WTC11 (cell line): ENCODE data around the gene SMO. TPM values are rescaled to one million over a fixed set of nuclear protein-coding genes. Genes with fewer than 3 reads are reported as not detected.

ENCODE experiments used
- ATAC-seq: fragments of 200-7000 bp; cut with Tn5 transposase; 2 replicates; pipeline ENCODE4 v1.10.0; 2021; ENCODE audit warnings: mild to moderate bottlenecking, moderate library complexity
- CTCF ChIA-PET: fragments of 300-600 bp; sonication (Branson Sonifier 250); formaldehyde crosslinking; loops from one replicate; lab custom pipeline; 2021; ENCODE audit warnings: antibody characterized with exemption; lab: Charles Lee
- POLR2A ChIA-PET: fragments of 350-600 bp; sonication (Branson Sonifier 250); formaldehyde crosslinking; loops from one replicate; lab custom pipeline; 2021; ENCODE audit warnings: antibody characterized with exemption; lab: Charles Lee
- DNase-seq: peaks from one replicate; pipeline ENCODE4 v3.0.0; 2021; ENCODE audit warnings: low spot score
- H3K27ac Mint-ChIP-seq: 2 replicates; pipeline ENCODE4 v1.8.0; 2021; ENCODE audit warnings: mixed read lengths
- H3K27me3 Mint-ChIP-seq: 2 replicates; pipeline ENCODE4 v1.8.0; 2021; ENCODE audit warnings: low read depth, mild to moderate bottlenecking, moderate library complexity, mixed read lengths
- H3K36me3 Mint-ChIP-seq: 2 replicates; pipeline ENCODE4 v1.8.0; 2021; ENCODE audit warnings: mixed read lengths
- H3K4me1 Mint-ChIP-seq: 2 replicates; pipeline ENCODE4 v1.8.0; 2022; ENCODE audit warnings: mixed read lengths
- H3K4me3 Mint-ChIP-seq: 2 replicates; pipeline ENCODE4 v1.8.0; 2021; ENCODE audit warnings: mild to moderate bottlenecking, moderate library complexity, mixed read lengths
- H3K9me3 Mint-ChIP-seq: 2 replicates; pipeline ENCODE4 v1.8.0; 2021; ENCODE audit warnings: mixed read lengths
- CREB1 ChIP-seq: sonication (generic); formaldehyde crosslinking; IDR thresholded peaks from 2 replicates; pipeline ENCODE4 v1.8.0; 2023; ENCODE audit warnings: mild to moderate bottlenecking, missing genetic modification reagents
- E2F1 ChIP-seq: sonication (generic); formaldehyde crosslinking; IDR thresholded peaks from 2 replicates; pipeline ENCODE4 v1.8.0; 2022; ENCODE audit warnings: mild to moderate bottlenecking, missing genetic modification reagents
- EMX1 ChIP-seq: fragments of 250-450 bp; sonication (Bioruptor Pico); IDR thresholded peaks from 2 replicates; pipeline ENCODE4 v1.8.0; 2021; ENCODE audit warnings: mild to moderate bottlenecking
- FOXJ3 ChIP-seq: sonication (generic); formaldehyde crosslinking; IDR thresholded peaks from 2 replicates; pipeline ENCODE4 v1.9.0; 2021; ENCODE audit warnings: missing genetic modification reagents, mild to moderate bottlenecking, borderline replicate concordance
- GTF2I ChIP-seq: fragments of 250-450 bp; sonication (Bioruptor Pico); conservative IDR thresholded peaks from 2 replicates; pipeline ENCODE4 v1.4.0; 2021; ENCODE audit warnings: mild to moderate bottlenecking
- IRF2 ChIP-seq: sonication (generic); formaldehyde crosslinking; IDR thresholded peaks from 2 replicates; pipeline ENCODE4 v1.8.0; 2022; ENCODE audit warnings: low read depth, missing genetic modification reagents, borderline replicate concordance
- KAT7 ChIP-seq: sonication (generic); formaldehyde crosslinking; IDR thresholded peaks from 2 replicates; pipeline ENCODE4 v1.8.1; 2023; ENCODE audit warnings: missing genetic modification reagents, mild to moderate bottlenecking, borderline replicate concordance
- MYBL2 ChIP-seq: sonication (generic); formaldehyde crosslinking; IDR thresholded peaks from 2 replicates; pipeline ENCODE4 v1.8.1; 2023; ENCODE audit warnings: mild to moderate bottlenecking, moderate library complexity, missing genetic modification reagents
- NFE2L1 ChIP-seq: sonication (generic); formaldehyde crosslinking; IDR thresholded peaks from 2 replicates; pipeline ENCODE4 v1.8.1; 2023; ENCODE audit warnings: missing genetic modification reagents
- RORB ChIP-seq: fragments of 250-450 bp; sonication (Bioruptor Pico); IDR thresholded peaks from 2 replicates; pipeline ENCODE4 v1.9.0; 2021; ENCODE audit warnings: mild to moderate bottlenecking
- SMAD3 ChIP-seq: sonication (generic); formaldehyde crosslinking; IDR thresholded peaks from 2 replicates; pipeline ENCODE4 v1.8.0; 2022; ENCODE audit warnings: missing genetic modification reagents, mild to moderate bottlenecking, borderline replicate concordance
- TCF7 ChIP-seq: sonication (generic); formaldehyde crosslinking; IDR thresholded peaks from 2 replicates; pipeline ENCODE4 v1.8.0; 2022; ENCODE audit warnings: mild to moderate bottlenecking, low read depth, missing genetic modification reagents, moderate library complexity
- TEAD4 ChIP-seq: sonication (generic); formaldehyde crosslinking; IDR thresholded peaks from 2 replicates; pipeline ENCODE4 v1.8.0; 2022; ENCODE audit warnings: mild to moderate bottlenecking, missing genetic modification reagents
- ZNF263 ChIP-seq: sonication (generic); formaldehyde crosslinking; IDR thresholded peaks from 2 replicates; pipeline ENCODE4 v1.8.1; 2022; ENCODE audit warnings: low read depth, mild to moderate bottlenecking, moderate library complexity, missing genetic modification reagents
- ZNF317 ChIP-seq: sonication (generic); formaldehyde crosslinking; IDR thresholded peaks from 2 replicates; pipeline ENCODE4 v1.8.1; 2023; ENCODE audit warnings: low read depth, mild to moderate bottlenecking, moderate library complexity, missing genetic modification reagents, borderline replicate concordance
- ZNF423 ChIP-seq: fragments of 250-450 bp; sonication (Bioruptor Pico); IDR thresholded peaks from 2 replicates; pipeline ENCODE4 v2.1.2; 2022; ENCODE audit warnings: mild to moderate bottlenecking, moderate library complexity
- total RNA-seq: library from RNA; stranded (reverse); gene quantifications from 3 replicates; pipeline ENCODE4 v1.2.3, GENCODE V29; 2021
- TF ChIP-seq, protein P1 (sequence below): sonication (generic); formaldehyde crosslinking; IDR thresholded peaks from 2 replicates; pipeline ENCODE4 v1.8.1; 2022; ENCODE audit warnings: low read depth, mild to moderate bottlenecking, moderate library complexity, missing genetic modification reagents, borderline replicate concordance
- TF ChIP-seq, protein P2 (sequence below): sonication (generic); formaldehyde crosslinking; IDR thresholded peaks from 2 replicates; pipeline ENCODE4 v1.8.1; 2023; ENCODE audit warnings: mild to moderate bottlenecking, missing genetic modification reagents
- TF ChIP-seq, protein P3 (sequence below): fragments of 250-450 bp; sonication (Bioruptor Pico); IDR thresholded peaks from 2 replicates; pipeline ENCODE4 v1.8.0; 2021; ENCODE audit warnings: mild to moderate bottlenecking
- TF ChIP-seq, protein P4 (sequence below): fragments of 250-450 bp; sonication (Bioruptor Pico); IDR thresholded peaks from 2 replicates; pipeline ENCODE4 v1.9.0; 2021; ENCODE audit warnings: mild to moderate bottlenecking

The SMO gene
- total RNA-seq, 1 experiment from 2014 or later: 56.9 TPM

GRCh38 chr7:129238546-129238945 is 50.1 kb downstream of the SMO start:
- ATAC-seq: no peak
- H3K27ac Mint-ChIP-seq: no peak overlapping the region; the same call in 1 of the 2 replicates
- no peaks in the 10 kb centered on the region; the same call in 1 of the 2 replicates for H3K4me1 Mint-ChIP-seq
- no peak for TF ChIP-seq TEAD4 (CRISPR knock-in tag)
- TF ChIP-seq E2F1 (CRISPR knock-in tag): no peak
- TF ChIP-seq FOXJ3 (CRISPR knock-in tag): no peak
- TF ChIP-seq, protein P1, sequence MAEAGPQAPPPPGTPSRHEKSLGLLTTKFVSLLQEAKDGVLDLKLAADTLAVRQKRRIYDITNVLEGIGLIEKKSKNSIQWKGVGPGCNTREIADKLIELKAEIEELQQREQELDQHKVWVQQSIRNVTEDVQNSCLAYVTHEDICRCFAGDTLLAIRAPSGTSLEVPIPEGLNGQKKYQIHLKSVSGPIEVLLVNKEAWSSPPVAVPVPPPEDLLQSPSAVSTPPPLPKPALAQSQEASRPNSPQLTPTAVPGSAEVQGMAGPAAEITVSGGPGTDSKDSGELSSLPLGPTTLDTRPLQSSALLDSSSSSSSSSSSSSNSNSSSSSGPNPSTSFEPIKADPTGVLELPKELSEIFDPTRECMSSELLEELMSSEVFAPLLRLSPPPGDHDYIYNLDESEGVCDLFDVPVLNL: no peak
- no peak for TF ChIP-seq KAT7 (CRISPR knock-in tag)
- TF ChIP-seq, all 79 proteins: peak for 0
- Mint-ChIP-seq H3K27me3 (no peaks in the 10 kb centered on the region), H3K4me3 (no peak overlapping the region), H3K9me3 (no peaks in the 10 kb centered on the region), H3K36me3 (no peaks in the 10 kb centered on the region)
- ChIA-PET CTCF (interaction anchor here (0.8 to 0.9 kb wide), 2 partner anchors 33 to 291 kb away, joined by 3 read pairs; no protein-coding TSS in a partner anchor), POLR2A (interaction anchor here (1.3 kb wide), 1 partner anchor 16 kb away, joined by 4 read pairs; no protein-coding TSS in a partner anchor)
- DNase-seq: no peak

DNA sequence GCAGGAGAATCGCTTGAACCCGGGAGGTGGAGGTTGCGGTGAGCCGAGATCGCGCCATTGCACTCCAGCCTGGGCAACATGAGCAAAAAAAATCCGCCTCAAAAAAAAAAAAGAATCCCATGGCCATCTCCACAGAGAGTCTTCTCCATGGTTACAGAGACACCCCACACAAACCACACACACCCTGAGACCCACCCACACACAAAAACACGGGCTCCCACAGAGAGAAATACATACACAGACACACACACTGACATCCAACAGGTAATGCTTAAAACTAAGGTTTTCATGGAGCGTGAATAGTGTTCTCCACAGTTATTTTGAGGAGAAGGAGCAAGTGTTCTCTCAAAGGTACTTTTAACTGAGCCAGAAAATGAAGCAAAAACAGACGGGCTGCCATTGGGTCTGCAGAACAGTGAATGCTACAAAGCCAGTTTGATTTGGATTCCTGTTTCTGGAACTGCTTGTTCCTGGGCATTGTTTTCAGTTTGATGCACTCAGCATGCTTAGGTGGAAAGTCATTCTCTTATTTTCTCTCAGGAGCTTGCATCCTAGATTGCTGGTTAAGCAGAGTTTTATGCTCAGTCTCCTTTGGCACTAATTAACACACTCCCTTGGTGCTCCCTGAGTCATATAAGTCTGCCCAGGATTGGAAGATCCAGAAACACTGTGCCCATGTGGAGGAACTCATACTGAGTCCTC is 51.8 kb downstream of the SMO start:
- CTCF ChIA-PET: no interaction called here
- Mint-ChIP-seq H3K27me3 (no peaks in the 10 kb centered on the region), H3K27ac (peak overlapping the region; percentile 54), H3K4me1 (no peaks in the 10 kb centered on the region; the same call in 1 of the 2 replicates), H3K36me3 (peaks cover 7% of the 10 kb centered on the region), H3K4me3 (no peak overlapping the region), H3K9me3 (peaks cover 10% of the 10 kb centered on the region)
- ATAC-seq (no peak), DNase-seq (no peak)
- POLR2A ChIA-PET: no interaction called here
- TF ChIP-seq EMX1 (CRISPR knock-in tag) (no peak), TCF7 (CRISPR knock-in tag) (no peak), RORB (CRISPR knock-in tag) (no peak), NFE2L1 (CRISPR knock-in tag) (no peak), GTF2I (CRISPR knock-in tag) (no peak), E2F1 (CRISPR knock-in tag) (no peak)
- TF ChIP-seq, protein P2, sequence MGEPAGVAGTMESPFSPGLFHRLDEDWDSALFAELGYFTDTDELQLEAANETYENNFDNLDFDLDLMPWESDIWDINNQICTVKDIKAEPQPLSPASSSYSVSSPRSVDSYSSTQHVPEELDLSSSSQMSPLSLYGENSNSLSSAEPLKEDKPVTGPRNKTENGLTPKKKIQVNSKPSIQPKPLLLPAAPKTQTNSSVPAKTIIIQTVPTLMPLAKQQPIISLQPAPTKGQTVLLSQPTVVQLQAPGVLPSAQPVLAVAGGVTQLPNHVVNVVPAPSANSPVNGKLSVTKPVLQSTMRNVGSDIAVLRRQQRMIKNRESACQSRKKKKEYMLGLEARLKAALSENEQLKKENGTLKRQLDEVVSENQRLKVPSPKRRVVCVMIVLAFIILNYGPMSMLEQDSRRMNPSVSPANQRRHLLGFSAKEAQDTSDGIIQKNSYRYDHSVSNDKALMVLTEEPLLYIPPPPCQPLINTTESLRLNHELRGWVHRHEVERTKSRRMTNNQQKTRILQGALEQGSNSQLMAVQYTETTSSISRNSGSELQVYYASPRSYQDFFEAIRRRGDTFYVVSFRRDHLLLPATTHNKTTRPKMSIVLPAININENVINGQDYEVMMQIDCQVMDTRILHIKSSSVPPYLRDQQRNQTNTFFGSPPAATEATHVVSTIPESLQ: no peak
- TF ChIP-seq, protein P3, sequence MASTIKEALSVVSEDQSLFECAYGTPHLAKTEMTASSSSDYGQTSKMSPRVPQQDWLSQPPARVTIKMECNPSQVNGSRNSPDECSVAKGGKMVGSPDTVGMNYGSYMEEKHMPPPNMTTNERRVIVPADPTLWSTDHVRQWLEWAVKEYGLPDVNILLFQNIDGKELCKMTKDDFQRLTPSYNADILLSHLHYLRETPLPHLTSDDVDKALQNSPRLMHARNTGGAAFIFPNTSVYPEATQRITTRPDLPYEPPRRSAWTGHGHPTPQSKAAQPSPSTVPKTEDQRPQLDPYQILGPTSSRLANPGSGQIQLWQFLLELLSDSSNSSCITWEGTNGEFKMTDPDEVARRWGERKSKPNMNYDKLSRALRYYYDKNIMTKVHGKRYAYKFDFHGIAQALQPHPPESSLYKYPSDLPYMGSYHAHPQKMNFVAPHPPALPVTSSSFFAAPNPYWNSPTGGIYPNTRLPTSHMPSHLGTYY (CRISPR knock-in tag): no peak

- ChIA-PET POLR2A (no interaction called here), CTCF (no interaction called here)
- H3K9me3 Mint-ChIP-seq: peaks cover 20% of the 10 kb centered on the region
Observed at GRCh38 chr7:129244220-129244619, 55.8 kb downstream of the SMO start.

More at GRCh38 chr7:129244220-129244619, 55.8 kb downstream of the SMO start:
- no peaks in the 10 kb centered on the region for H3K27me3 Mint-ChIP-seq
- H3K36me3 Mint-ChIP-seq: peaks cover 17% of the 10 kb centered on the region
- TF ChIP-seq ZNF317 (CRISPR knock-in tag) (no peak), ZNF423 (CRISPR knock-in tag) (no peak), ZNF263 (CRISPR knock-in tag) (no peak), MYBL2 (CRISPR knock-in tag) (no peak), SMAD3 (no peak), IRF2 (CRISPR knock-in tag) (no peak), CREB1 (CRISPR knock-in tag) (no peak), GTF2I (CRISPR knock-in tag) (no peak)
- TF ChIP-seq, protein P1: no peak
- TF ChIP-seq, protein P4, sequence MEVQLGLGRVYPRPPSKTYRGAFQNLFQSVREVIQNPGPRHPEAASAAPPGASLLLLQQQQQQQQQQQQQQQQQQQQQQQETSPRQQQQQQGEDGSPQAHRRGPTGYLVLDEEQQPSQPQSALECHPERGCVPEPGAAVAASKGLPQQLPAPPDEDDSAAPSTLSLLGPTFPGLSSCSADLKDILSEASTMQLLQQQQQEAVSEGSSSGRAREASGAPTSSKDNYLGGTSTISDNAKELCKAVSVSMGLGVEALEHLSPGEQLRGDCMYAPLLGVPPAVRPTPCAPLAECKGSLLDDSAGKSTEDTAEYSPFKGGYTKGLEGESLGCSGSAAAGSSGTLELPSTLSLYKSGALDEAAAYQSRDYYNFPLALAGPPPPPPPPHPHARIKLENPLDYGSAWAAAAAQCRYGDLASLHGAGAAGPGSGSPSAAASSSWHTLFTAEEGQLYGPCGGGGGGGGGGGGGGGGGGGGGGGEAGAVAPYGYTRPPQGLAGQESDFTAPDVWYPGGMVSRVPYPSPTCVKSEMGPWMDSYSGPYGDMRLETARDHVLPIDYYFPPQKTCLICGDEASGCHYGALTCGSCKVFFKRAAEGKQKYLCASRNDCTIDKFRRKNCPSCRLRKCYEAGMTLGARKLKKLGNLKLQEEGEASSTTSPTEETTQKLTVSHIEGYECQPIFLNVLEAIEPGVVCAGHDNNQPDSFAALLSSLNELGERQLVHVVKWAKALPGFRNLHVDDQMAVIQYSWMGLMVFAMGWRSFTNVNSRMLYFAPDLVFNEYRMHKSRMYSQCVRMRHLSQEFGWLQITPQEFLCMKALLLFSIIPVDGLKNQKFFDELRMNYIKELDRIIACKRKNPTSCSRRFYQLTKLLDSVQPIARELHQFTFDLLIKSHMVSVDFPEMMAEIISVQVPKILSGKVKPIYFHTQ (CRISPR knock-in tag): no peak
- H3K27ac Mint-ChIP-seq: 0 out of 2 replicates have a peak overlapping the region, but pooled peaks have one; percentile 10
- no peak overlapping the region for H3K4me3 Mint-ChIP-seq
- peaks cover 7% of the 10 kb centered on the region for H3K4me1 Mint-ChIP-seq
- ATAC-seq: no peak
- no peak for DNase-seq
